Peyer's patch (tissue), 4 donors: Measurements from ENCODE around the gene GLI3. TPM values are rescaled to one million over a fixed set of nuclear protein-coding genes. Genes with fewer than 3 reads are reported as not detected.

Experiments
- DNase-seq, 3 donors: peaks; one replicate each; pipeline ENCODE4 v3.0.0-alpha.2; 2017 to 2019
- H3K27ac ChIP-seq, 4 donors: fragments of 200-600 bp; sonication (generic); one replicate each; pipeline ENCODE4 v1.5.1; 2016 to 2019
- H3K27me3 ChIP-seq, 2 donors: fragments of 200-600 bp; sonication (generic); one replicate each; pipeline ENCODE4 v1.5.1; 2019
- H3K36me3 ChIP-seq, 3 donors: fragments of 200-600 bp; sonication (generic); one replicate each; pipeline ENCODE4 v1.5.1; 2016 to 2019
- H3K4me1 ChIP-seq, 4 donors: fragments of 200-600 bp; sonication (generic); one replicate each; pipeline ENCODE4 v1.5.1; 2016 to 2019
- H3K4me3 ChIP-seq, 4 donors: fragments of 200-600 bp; sonication (generic); 1 replicate in 3 of 4; 2 replicates in 1 of 4; pipeline ENCODE4 v1.5.1; 2016 to 2019; ENCODE audit warnings: mild to moderate bottlenecking in 1 of 4
- H3K9me3 ChIP-seq, 4 donors: fragments of 200-600 bp; sonication (generic); one replicate each; pipeline ENCODE4 v1.5.1; 2016 to 2019; ENCODE audit warnings: mild to moderate bottlenecking in 1 of 4
- POLR2A ChIP-seq, 2 donors: fragments of 450-650 bp; IDR thresholded peaks; one replicate each; pipeline ENCODE4 v1.5.1; 2017; ENCODE audit warnings: antibody characterized with exemption in 2 of 2, mild to moderate bottlenecking in 2 of 2, moderate library complexity in 2 of 2
- total RNA-seq, 4 donors: library from RNA; depleted of rRNA; stranded (reverse); fragments of >200 nt; gene quantifications; one replicate each; pipeline ENCODE4 v1.1.0, GENCODE V29; 2016
- TF ChIP-seq, protein P1 (sequence below), 6 experiments: fragments of 450-650 bp in 4 of 6; fragments of 200-600 bp in 2 of 6; sonication (generic) in 1 of 6; IDR thresholded peaks; one replicate each; pipeline ENCODE4 v1.5.1; 2017 to 2019; ENCODE audit warnings: antibody characterized with exemption in 6 of 6, mild to moderate bottlenecking in 3 of 6, moderate library complexity in 1 of 6

The GLI3 gene
- total RNA-seq, 4 donors from 2014 or later, result 0.53 to 30.5 (median 3.1) TPM

DNA sequence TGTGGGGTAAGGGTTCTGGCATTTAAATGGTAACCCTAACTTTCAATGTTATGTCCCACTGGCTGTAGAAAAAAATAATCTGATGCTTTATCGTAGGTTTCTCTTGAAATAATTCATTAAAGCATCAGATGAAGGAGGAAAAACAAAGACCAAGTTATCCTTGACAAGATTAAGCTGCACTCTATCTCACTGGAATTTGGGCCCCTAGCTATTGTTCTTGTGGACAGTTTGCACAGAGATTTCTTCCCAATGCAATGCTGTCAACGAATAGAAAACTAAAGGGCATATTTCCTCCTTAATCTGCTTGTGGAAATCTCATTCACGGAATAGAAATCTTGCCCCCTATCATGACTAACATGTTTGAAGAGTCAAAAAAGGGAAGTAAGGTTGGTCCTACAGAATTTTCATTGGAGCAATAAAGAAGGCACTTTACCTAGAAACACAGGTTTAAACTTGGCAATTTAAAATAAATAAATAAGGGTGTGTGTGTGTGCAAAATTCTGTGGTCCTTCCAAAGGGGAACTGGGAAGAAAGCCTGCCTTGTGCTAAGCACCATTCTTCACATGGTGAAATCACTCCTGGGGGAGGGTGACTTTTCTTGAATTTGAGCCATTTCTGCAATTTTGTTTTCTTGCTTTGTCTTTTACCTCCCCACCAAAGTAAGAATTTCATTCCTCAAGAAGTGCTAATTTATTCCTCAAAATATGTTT lies 242.8 kb downstream of the GLI3 start:
- no peak for TF ChIP-seq POLR2A (IDR thresholded peaks at IDR 0.05)
- TF ChIP-seq, protein P1, sequence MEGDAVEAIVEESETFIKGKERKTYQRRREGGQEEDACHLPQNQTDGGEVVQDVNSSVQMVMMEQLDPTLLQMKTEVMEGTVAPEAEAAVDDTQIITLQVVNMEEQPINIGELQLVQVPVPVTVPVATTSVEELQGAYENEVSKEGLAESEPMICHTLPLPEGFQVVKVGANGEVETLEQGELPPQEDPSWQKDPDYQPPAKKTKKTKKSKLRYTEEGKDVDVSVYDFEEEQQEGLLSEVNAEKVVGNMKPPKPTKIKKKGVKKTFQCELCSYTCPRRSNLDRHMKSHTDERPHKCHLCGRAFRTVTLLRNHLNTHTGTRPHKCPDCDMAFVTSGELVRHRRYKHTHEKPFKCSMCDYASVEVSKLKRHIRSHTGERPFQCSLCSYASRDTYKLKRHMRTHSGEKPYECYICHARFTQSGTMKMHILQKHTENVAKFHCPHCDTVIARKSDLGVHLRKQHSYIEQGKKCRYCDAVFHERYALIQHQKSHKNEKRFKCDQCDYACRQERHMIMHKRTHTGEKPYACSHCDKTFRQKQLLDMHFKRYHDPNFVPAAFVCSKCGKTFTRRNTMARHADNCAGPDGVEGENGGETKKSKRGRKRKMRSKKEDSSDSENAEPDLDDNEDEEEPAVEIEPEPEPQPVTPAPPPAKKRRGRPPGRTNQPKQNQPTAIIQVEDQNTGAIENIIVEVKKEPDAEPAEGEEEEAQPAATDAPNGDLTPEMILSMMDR (IDR thresholded peaks at IDR 0.05), result no peak
- H3K4me1 ChIP-seq, result no peaks in the 10 kb centered on the region
- H3K9me3 ChIP-seq, result no peaks in the 10 kb centered on the region
- H3K27ac ChIP-seq, result no peak overlapping the region
- no peaks in the 10 kb centered on the region for H3K36me3 ChIP-seq
- no peak for DNase-seq
- H3K27me3 ChIP-seq, result no peaks in the 10 kb centered on the region
- no peak overlapping the region for H3K4me3 ChIP-seq

DNA sequence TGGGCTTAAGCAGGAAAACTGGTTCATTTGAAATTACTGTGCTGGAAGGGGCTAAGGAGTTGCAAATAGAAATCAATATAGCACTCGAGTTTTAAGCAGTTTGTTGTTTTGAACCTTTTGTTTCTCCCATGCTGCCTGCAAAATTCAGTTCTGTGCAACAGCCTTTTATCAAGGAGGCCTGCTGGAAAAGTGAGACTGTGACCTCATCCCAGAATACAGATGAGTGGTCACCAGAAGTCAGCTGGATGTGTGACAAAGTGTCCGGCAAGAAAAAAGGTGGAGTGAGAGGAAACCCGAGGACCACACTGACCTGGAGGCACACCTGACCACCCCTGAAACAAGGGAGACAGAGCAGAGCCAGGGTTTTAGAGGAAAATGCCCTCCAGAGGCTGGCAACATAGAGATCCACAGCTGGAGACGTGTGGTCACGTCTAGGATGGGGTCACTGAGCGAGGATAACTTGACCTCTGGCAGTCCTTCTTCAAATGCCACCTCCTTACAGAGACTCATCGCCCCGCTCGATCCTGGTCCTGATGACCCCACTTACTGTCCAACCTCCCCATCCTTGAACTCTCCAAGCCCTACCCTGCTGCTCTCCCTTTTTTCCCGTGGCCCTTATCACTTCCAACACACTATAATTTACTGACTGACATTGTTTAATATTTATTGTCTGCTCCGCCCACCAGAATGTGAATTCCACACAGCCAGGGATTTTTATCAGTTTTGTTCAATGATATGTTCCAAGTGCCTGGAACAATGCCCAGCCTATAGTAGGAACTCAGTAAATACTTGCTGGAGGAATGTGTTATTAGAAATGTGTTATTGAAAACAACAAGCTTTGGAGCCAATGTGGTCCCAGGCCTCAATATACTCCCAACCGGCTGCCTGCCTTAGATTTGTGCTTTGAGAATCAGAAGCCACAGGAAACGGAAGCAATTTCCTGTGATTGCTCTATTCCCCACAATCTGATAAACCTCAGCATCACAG lies 243.8 kb downstream of the GLI3 start:
- Histone ChIP-seq H3K4me1 (no peaks in the 10 kb centered on the region), H3K27me3 (no peaks in the 10 kb centered on the region), H3K9me3 (no peaks in the 10 kb centered on the region), H3K36me3 (no peaks in the 10 kb centered on the region), H3K4me3 (no peak overlapping the region), H3K27ac (no peak overlapping the region)
- DNase-seq, result no peak
- TF ChIP-seq, protein P1 (IDR thresholded peaks at IDR 0.05), result no peak
- TF ChIP-seq POLR2A (IDR thresholded peaks at IDR 0.05), result no peak

DNA sequence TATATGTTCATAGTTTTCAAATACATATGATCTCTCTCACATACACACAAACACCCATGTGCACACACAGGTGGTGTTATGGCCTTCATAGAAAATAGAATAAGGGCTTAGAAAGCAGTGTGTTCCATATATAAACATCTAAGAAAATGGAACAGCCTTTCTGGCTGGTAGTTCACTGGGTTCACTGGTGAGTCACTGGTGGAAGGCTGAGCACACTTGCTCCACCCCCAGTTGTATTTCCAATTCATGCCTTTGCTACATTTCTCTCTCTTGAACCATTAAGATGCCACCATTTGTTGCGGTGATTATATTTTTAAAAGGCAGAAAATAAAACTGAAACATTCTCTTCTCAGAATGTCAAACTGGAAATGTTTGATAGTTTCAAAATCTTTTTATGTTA lies 252.1 kb downstream of the GLI3 start:
- DNase-seq, result no peak
- Histone ChIP-seq H3K4me3 (no peak overlapping the region), H3K27me3 (no peaks in the 10 kb centered on the region), H3K27ac (no peak overlapping the region), H3K9me3 (no peaks in the 10 kb centered on the region), H3K4me1 (no peaks in the 10 kb centered on the region), H3K36me3 (no peaks in the 10 kb centered on the region)
- no peak for TF ChIP-seq POLR2A (IDR thresholded peaks at IDR 0.05)
- TF ChIP-seq, protein P1 (IDR thresholded peaks at IDR 0.05), result no peak

DNA sequence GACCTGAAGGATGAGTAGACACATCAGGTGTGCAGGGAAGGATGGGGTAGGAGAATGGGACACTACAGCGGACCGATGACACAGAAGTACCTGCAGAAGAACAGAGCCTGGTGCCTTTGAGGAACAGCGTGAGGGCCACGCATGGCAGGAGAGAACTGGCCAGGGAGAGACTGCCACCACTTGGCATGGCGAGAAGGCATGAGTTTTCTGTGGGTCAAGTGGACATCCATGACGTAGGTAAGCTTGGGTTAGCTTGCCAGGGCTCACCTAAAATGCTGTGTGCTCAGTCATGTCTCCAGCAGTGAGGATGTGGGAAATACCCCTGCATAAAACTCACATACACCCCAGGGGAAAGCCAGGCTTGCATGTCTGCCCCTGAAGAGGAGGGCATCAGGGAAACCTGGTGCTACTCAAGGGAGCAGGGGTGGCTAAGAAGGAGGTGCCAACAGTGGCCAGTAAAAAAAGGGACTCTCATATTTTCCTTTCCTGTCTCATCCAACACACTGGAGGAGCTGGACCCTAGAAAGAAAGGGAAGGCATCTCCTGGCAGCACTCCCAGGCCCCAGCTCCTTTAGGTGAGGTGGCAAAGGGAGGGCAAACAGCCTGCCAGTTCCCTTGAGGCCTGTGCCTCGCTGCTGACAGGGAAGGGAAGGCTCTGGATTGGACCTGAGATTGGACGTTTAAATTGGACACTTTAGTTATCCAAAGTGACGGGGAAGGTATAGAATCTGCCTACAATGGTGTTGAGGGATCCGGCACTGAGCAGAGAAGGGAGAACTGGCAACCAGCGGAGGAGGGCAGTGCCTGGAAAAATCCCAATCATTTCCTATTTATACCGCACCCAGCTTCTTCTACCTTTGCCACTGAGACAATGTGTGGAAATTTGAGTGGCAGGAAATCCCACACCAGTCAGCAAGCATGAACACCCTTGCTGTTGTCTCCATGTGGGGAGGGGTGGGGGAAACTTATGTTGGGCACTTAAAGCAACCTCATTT lies 255.7 kb downstream of the GLI3 start:
- TF ChIP-seq, protein P1 (IDR thresholded peaks at IDR 0.05), result no peak
- TF ChIP-seq POLR2A (IDR thresholded peaks at IDR 0.05), result no peak
- H3K27ac ChIP-seq, result peak overlapping the region in 1 of 4 donors; percentile 7
- H3K4me1 ChIP-seq, result peaks cover 0 to 5% (median 0%) of the 10 kb centered on the region in 4 donors
- H3K4me3 ChIP-seq, result no peak overlapping the region
- no peaks in the 10 kb centered on the region for H3K9me3 ChIP-seq
- no peaks in the 10 kb centered on the region for H3K27me3 ChIP-seq
- DNase-seq, result no peak
- H3K36me3 ChIP-seq, result no peaks in the 10 kb centered on the region

DNA sequence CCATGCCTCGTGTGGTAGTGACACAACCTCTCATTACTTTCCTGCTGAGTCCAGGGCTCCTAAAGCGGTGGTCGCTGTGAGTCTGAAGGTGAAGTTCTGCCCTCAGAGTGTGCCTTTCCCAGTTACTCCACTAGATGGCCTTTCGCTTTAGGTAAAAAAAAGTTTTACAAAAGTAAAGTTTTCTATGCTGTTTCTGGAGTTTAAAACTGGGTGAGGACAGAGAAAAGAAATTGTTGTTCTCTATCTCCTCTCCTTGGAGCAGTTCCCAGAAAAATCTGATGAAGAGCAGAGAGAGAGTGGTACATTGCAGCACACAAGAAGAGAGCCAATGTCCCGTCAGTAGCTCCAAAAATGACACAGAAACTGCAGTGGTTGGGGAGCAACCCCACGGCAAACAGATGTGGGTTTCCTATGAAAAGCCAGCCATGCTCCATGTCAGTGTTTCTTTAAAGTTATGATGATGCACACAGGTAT lies 257.1 kb downstream of the GLI3 start:
- TF ChIP-seq, protein P1 (IDR thresholded peaks at IDR 0.05), result peak; percentile 15 to 44 (median 40)
- TF ChIP-seq POLR2A (IDR thresholded peaks at IDR 0.05), result no peak
- H3K4me1 ChIP-seq, result peaks cover 0 to 5% (median 0%) of the 10 kb centered on the region in 4 donors
- no peak for DNase-seq

More for the DNA sequence above, 257.1 kb downstream of the GLI3 start:
- Histone ChIP-seq H3K4me3 (no peak overlapping the region), H3K36me3 (no peaks in the 10 kb centered on the region), H3K27ac (peak overlapping the region in 1 of 4 donors; percentile 41), H3K27me3 (no peaks in the 10 kb centered on the region), H3K9me3 (no peaks in the 10 kb centered on the region)
